Measurements from ENCODE around the gene RBPJL.

- TF ChIP-seq GATA2 (IDR thresholded peaks at IDR 0.05; ENCODE audit: low read depth, low read length) (no peak), GATA3 (IDR thresholded peaks at IDR 0.05; ENCODE audit: low read depth, low read length) (no peak)
Observed at GRCh38 chr20:45290677-45291355, 15.8 kb upstream of the RBPJL start.

Data from SH-SY5Y (cell line).